Uterus (tissue), 2 donors: Measurements from ENCODE around the gene RFX2.

Source experiments
- CTCF ChIP-seq, 4 experiments: fragments of 200-600 bp in 2 of 4; fragments of 450-650 bp in 2 of 4; sonication (generic) in 2 of 4; IDR thresholded peaks; one replicate each; pipeline ENCODE4 v1.5.1; 2016 to 2019; ENCODE audit warnings: antibody characterized with exemption in 4 of 4, mild to moderate bottlenecking in 2 of 4, moderate library complexity in 1 of 4
- POLR2A ChIP-seq, 2 donors: fragments of 450-650 bp; IDR thresholded peaks; one replicate each; pipeline ENCODE4 v1.6.1; 2016; ENCODE audit warnings: antibody characterized with exemption in 2 of 2, mild to moderate bottlenecking in 1 of 2, moderate library complexity in 1 of 2

- TF ChIP-seq CTCF (IDR thresholded peaks at IDR 0.05) (no peak), POLR2A (IDR thresholded peaks at IDR 0.05) (no peak)
These were observed 24.1 kb downstream of the RFX2 start for GRCh38 chr19:6086068-6086788.
